Upper lobe of left lung (tissue), 6 donors: ENCODE measurements around the gene RAPGEFL1. TPM values are rescaled to one million over a fixed set of nuclear protein-coding genes. Genes with fewer than 3 reads are reported as not detected.
A peak's percentile ranks its signal among the peaks of the same experiment; 100 is the strongest.

Experiments used
- ATAC-seq, 2 donors: fragments of 200-7000 bp; cut with Tn5 transposase; one replicate each; pipeline ENCODE4 v1.9.1; 2022; ENCODE audit warnings: mild to moderate bottlenecking in 2 of 2, moderate library complexity in 2 of 2; ENCODE audit not compliant: low FRiP score in 2 of 2
- DNase-seq, 2 donors: peaks; one replicate each; pipeline ENCODE4 v3.0.0-alpha.2; 2019 to 2020
- H3K27ac ChIP-seq, 4 donors: fragments of 200-600 bp; sonication (generic); one replicate each; pipeline ENCODE4 v1.5.1; 2016 to 2019
- H3K27me3 ChIP-seq, 4 donors: fragments of 200-600 bp; sonication (generic); one replicate each; pipeline ENCODE4 v1.5.1; 2017 to 2019
- H3K36me3 ChIP-seq, 4 donors: fragments of 200-600 bp; sonication (generic); one replicate each; pipeline ENCODE4 v1.5.1; 2016 to 2019
- H3K4me1 ChIP-seq, 4 donors: fragments of 200-600 bp; sonication (generic); one replicate each; pipeline ENCODE4 v1.5.1; 2018 to 2019
- H3K4me3 ChIP-seq, 4 donors: fragments of 200-600 bp; sonication (generic); one replicate each; pipeline ENCODE4 v1.5.1; 2017 to 2019; ENCODE audit warnings: mild to moderate bottlenecking in 2 of 4, moderate library complexity in 1 of 4
- H3K9me3 ChIP-seq, 4 donors: fragments of 200-600 bp; sonication (generic); one replicate each; pipeline ENCODE4 v1.5.1; 2018 to 2019
- CTCF ChIP-seq, 6 experiments: fragments of 450-650 bp in 4 of 6; fragments of 200-600 bp in 2 of 6; sonication (generic) in 2 of 6; IDR thresholded peaks; one replicate each; pipeline ENCODE4 v1.5.1; 2016 to 2019; ENCODE audit warnings: antibody characterized with exemption in 6 of 6
- EP300 ChIP-seq, 4 donors: sonication (generic); formaldehyde crosslinking; IDR thresholded peaks; one replicate each; pipeline ENCODE4 v1.5.1; 2017; ENCODE audit warnings: antibody characterized with exemption in 4 of 4, control low read depth in 2 of 4
- POLR2A ChIP-seq, 4 donors: fragments of 450-650 bp; IDR thresholded peaks; one replicate each; pipeline ENCODE4 v1.5.1; 2016 to 2017; ENCODE audit warnings: antibody characterized with exemption in 4 of 4, mild to moderate bottlenecking in 2 of 4
- POLR2AphosphoS5 ChIP-seq, 2 donors: sonication (generic); formaldehyde crosslinking; IDR thresholded peaks; one replicate each; pipeline ENCODE4 v1.5.1; 2017; ENCODE audit warnings: antibody characterized with exemption in 2 of 2
- WGBS, 2 donors: methylation state at CpG; one replicate each; pipeline ENCODE4 v1.1.5; 2017 to 2018; 5-methylcytosine and 5-hydroxymethylcytosine counted together
- total RNA-seq, 6 donors: library from RNA; depleted of rRNA in 4 of 6; stranded (reverse); fragments of >200 nt in 4 of 6; gene quantifications; one replicate each; pipeline versions ENCODE4 v1.1.0 to v1.2.1, GENCODE V29; 2016 to 2021
- donor health status: DM: no; HTN: no; CAD: no; lungs with moderate emphysema.
- donor health status: DM: no; HTN: yes; CAD: no; lungs with severe emphysema.

Gene RAPGEFL1
- total RNA-seq, 6 donors from 2014 or later, result 7.6 to 44.0 (median 13.5) TPM

- TF ChIP-seq CTCF (IDR thresholded peaks at IDR 0.05), result no peak
- TF ChIP-seq POLR2AphosphoS5 (IDR thresholded peaks at IDR 0.05), result no peak
- 74 to 77% methylated on average over 7 of the region's 7 CpGs for WGBS, 2 donors
- Histone ChIP-seq H3K9me3 (no peaks in the 10 kb centered on the region), H3K27ac (peak overlapping the region in 2 of 4 donors; percentile 37 to 38), H3K4me3 (no peak overlapping the region), H3K36me3 (peaks cover 9 to 88% (median 27%) of the 10 kb centered on the region in 4 donors), H3K27me3 (no peaks in the 10 kb centered on the region), H3K4me1 (peaks cover 6 to 20% (median 8%) of the 10 kb centered on the region in 4 donors)
- no peak for DNase-seq
- no peak for ATAC-seq
These were observed 25.8 kb upstream of the RAPGEFL1 start for GRCh38 chr17:40151414-40151963.

- TF ChIP-seq POLR2A (IDR thresholded peaks at IDR 0.05), result no peak
- no peak for TF ChIP-seq CTCF (IDR thresholded peaks at IDR 0.05)
- TF ChIP-seq EP300 (IDR thresholded peaks at IDR 0.05), result no peak
- TF ChIP-seq POLR2AphosphoS5 (IDR thresholded peaks at IDR 0.05), result no peak
- peak overlapping the region in 2 of 4 donors; percentile 38 to 61 for H3K27ac ChIP-seq
- no peaks in the 10 kb centered on the region for H3K9me3 ChIP-seq
- peaks cover 8 to 72% (median 19%) of the 10 kb centered on the region in 4 donors for H3K36me3 ChIP-seq
- DNase-seq (no peak), ATAC-seq (no peak)
- no peak overlapping the region for H3K4me3 ChIP-seq
- H3K27me3 ChIP-seq, result no peaks in the 10 kb centered on the region
- H3K4me1 ChIP-seq, result peaks cover 13 to 19% (median 18%) of the 10 kb centered on the region in 4 donors
- 90 to 91% methylated on average over 14 of the region's 14 CpGs for WGBS, 2 donors
These were observed 23.6 kb upstream of the RAPGEFL1 start for GRCh38 chr17:40153603-40154236.

- peak overlapping the region; percentile 62 to 79 (median 72) for H3K27ac ChIP-seq
- ATAC-seq (no peak), DNase-seq (no peak)
- 68 to 80% methylated on average over 2 of the region's 2 CpGs for WGBS, 2 donors
- peaks cover 7 to 16% (median 13%) of the 10 kb centered on the region in 4 donors for H3K4me1 ChIP-seq
- no peaks in the 10 kb centered on the region for H3K27me3 ChIP-seq
- H3K4me3 ChIP-seq, result no peak overlapping the region
- no peaks in the 10 kb centered on the region for H3K9me3 ChIP-seq
- peaks cover 18 to 55% (median 29%) of the 10 kb centered on the region in 4 donors for H3K36me3 ChIP-seq
- no peak for TF ChIP-seq CTCF (IDR thresholded peaks at IDR 0.05)
- TF ChIP-seq EP300 (IDR thresholded peaks at IDR 0.05), result no peak
- TF ChIP-seq POLR2A (IDR thresholded peaks at IDR 0.05), result no peak
- TF ChIP-seq POLR2AphosphoS5 (IDR thresholded peaks at IDR 0.05), result no peak
These were observed 19.3 kb upstream of the RAPGEFL1 start for GRCh38 chr17:40157973-40158372.

- Histone ChIP-seq H3K27me3 (no peaks in the 10 kb centered on the region), H3K4me3 (no peak overlapping the region), H3K4me1 (peaks cover 7 to 16% (median 13%) of the 10 kb centered on the region in 4 donors), H3K36me3 (peaks cover 23 to 55% (median 32%) of the 10 kb centered on the region in 4 donors), H3K9me3 (no peaks in the 10 kb centered on the region), H3K27ac (peak overlapping the region; percentile 62 to 79 (median 72))
- TF ChIP-seq EP300 (IDR thresholded peaks at IDR 0.05) (peak in 1 of 4 donors; percentile 10), POLR2AphosphoS5 (IDR thresholded peaks at IDR 0.05) (no peak)
- WGBS, 2 donors, result 66 to 69% methylated on average over 3 of the region's 3 CpGs
- no peak for DNase-seq
- ATAC-seq, result peak in 1 of 2 donors; percentile 35
These were observed 18.7 kb upstream of the RAPGEFL1 start for GRCh38 chr17:40158438-40159013.

- peaks cover 32 to 55% (median 37%) of the 10 kb centered on the region in 4 donors for H3K36me3 ChIP-seq
- WGBS, 2 donors, result 85 to 97% methylated on average over 6 of the region's 6 CpGs
- DNase-seq (no peak), ATAC-seq (no peak)
- H3K9me3 ChIP-seq, result no peaks in the 10 kb centered on the region
- H3K4me1 ChIP-seq, result peaks cover 7 to 16% (median 13%) of the 10 kb centered on the region in 4 donors
- H3K27ac ChIP-seq, result no peak overlapping the region
- no peak for TF ChIP-seq EP300 (IDR thresholded peaks at IDR 0.05)
- no peak for TF ChIP-seq CTCF (IDR thresholded peaks at IDR 0.05)
- TF ChIP-seq POLR2A (IDR thresholded peaks at IDR 0.05), result no peak
- TF ChIP-seq POLR2AphosphoS5 (IDR thresholded peaks at IDR 0.05), result no peak
- no peaks in the 10 kb centered on the region for H3K27me3 ChIP-seq
- H3K4me3 ChIP-seq, result no peak overlapping the region
These were observed 17.8 kb upstream of the RAPGEFL1 start for GRCh38 chr17:40159456-40159855.
